ENCODE results near the gene MIGA1.

GRCh38 chr1:77796695-77797405 lies 17.4 kb downstream of the MIGA1 start:
- TF ChIP-seq CTCF (IDR thresholded peaks at IDR 0.05) (no peak), POLR2A (IDR thresholded peaks at IDR 0.05) (no peak)

Measured in esophagus squamous epithelium (tissue), 4 donors.